H1 (cell line): ENCODE data around the gene ZNF213. TPM values are rescaled to one million over a fixed set of nuclear protein-coding genes. Genes with fewer than 3 reads are reported as not detected.
A peak's percentile ranks its signal among the peaks of the same experiment; 100 is the strongest.

Source experiments
- CTCF ChIA-PET: fragments of 300-600 bp; sonication (Branson Sonifier 250); formaldehyde crosslinking; loops from one replicate; lab custom pipeline; 2021; ENCODE audit not compliant: partially characterized antibody; lab: Charles Lee
- POLR2A ChIA-PET: fragments of 300-600 bp; sonication (Branson Sonifier 250); formaldehyde crosslinking; loops from one replicate; lab custom pipeline; 2021; ENCODE audit warnings: inconsistent platforms; ENCODE audit not compliant: partially characterized antibody; lab: Charles Lee
- DNase-seq, 2 experiments: peaks; one replicate each; pipeline versions ENCODE4 v3.0.0 to v3.0.0-alpha.2; 2010 to 2022; ENCODE audit warnings: low spot score in 2 of 2, low read depth in 1 of 2, mixed read lengths in 1 of 2
- FAIRE-seq: peaks from 2 replicates; lab custom pipeline; 2011; peaks lifted over from hg19 to GRCh38; lab: Jason Lieb, UNC
- H2AFZ ChIP-seq: 2 replicates; pipeline ENCODE4 v1.8.1; 2012; ENCODE audit warnings: low read length, inconsistent platforms
- H2AK5ac ChIP-seq: 2 replicates; pipeline ENCODE4 v1.6.1; 2013; ENCODE audit warnings: low read depth, low read length
- H2BK120ac ChIP-seq: replicated peaks from 2 replicates; pipeline ENCODE3; 2013; ENCODE audit warnings: low read depth, low read length, inconsistent platforms
- H2BK12ac ChIP-seq: 2 replicates; pipeline ENCODE4 v1.6.1; 2013; ENCODE audit warnings: low read depth, low read length
- H2BK15ac ChIP-seq: 2 replicates; pipeline ENCODE4 v1.6.1; 2013; ENCODE audit warnings: low read length
- H2BK20ac ChIP-seq: 2 replicates; pipeline ENCODE4 v1.6.1; 2013; ENCODE audit warnings: low read length
- H2BK5ac ChIP-seq: 2 replicates; pipeline ENCODE4 v1.6.1; 2013; ENCODE audit warnings: low read depth, low read length
- H3K14ac ChIP-seq: 2 replicates; pipeline ENCODE4 v1.6.1; 2013; ENCODE audit warnings: inconsistent platforms; ENCODE audit not compliant: insufficient read length
- H3K18ac ChIP-seq: 2 replicates; pipeline ENCODE4 v1.6.1; 2013; ENCODE audit warnings: low read length; ENCODE audit errors: extremely low read depth
- H3K23ac ChIP-seq: 2 replicates; pipeline ENCODE4 v1.6.1; 2013; ENCODE audit warnings: inconsistent platforms; ENCODE audit not compliant: insufficient read length
- H3K23me2 ChIP-seq: 2 replicates; pipeline ENCODE4 v1.6.1; 2013; ENCODE audit warnings: low read depth, low read length
- H3K27ac ChIP-seq: 2 replicates; pipeline ENCODE4 v1.6.1; 2011; ENCODE audit warnings: low read depth, low read length, inconsistent platforms
- H3K27me3 ChIP-seq, 4 experiments: replicated peaks in 1 of 4; 1 replicate in 1 of 4; 2 replicates in 3 of 4; pipeline versions ENCODE4 v1.6.1 to v1.8.1; 2011 to 2013; ENCODE audit warnings: low read length in 3 of 4, mild to moderate bottlenecking in 3 of 4, inconsistent platforms in 2 of 4, mixed read lengths in 2 of 4, moderate library complexity in 1 of 4; ENCODE audit not compliant: control insufficient read depth in 3 of 4, insufficient read depth in 3 of 4; ENCODE audit errors: extremely low read depth in 1 of 4
- H3K36me3 ChIP-seq, 4 experiments: 2 replicates each; pipeline versions ENCODE4 v1.6.1 to v1.8.1; 2011 to 2013; ENCODE audit warnings: mild to moderate bottlenecking in 4 of 4, low read length in 3 of 4, moderate library complexity in 2 of 4, control low read depth in 1 of 4, inconsistent platforms in 1 of 4; ENCODE audit not compliant: insufficient read depth in 4 of 4, control insufficient read depth in 2 of 4
- H3K4ac ChIP-seq: replicated peaks from 2 replicates; pipeline ENCODE3; 2013; ENCODE audit warnings: low read length, low read depth, mixed read lengths, inconsistent platforms; ENCODE audit not compliant: insufficient read length
- H3K4me1 ChIP-seq, 4 experiments: replicated peaks in 1 of 4; 1 replicate in 1 of 4; 2 replicates in 3 of 4; pipeline versions ENCODE4 v1.6.1 to v1.8.1; 2011 to 2013; ENCODE audit warnings: low read length in 3 of 4, inconsistent platforms in 2 of 4, mixed read lengths in 1 of 4; ENCODE audit not compliant: insufficient read depth in 4 of 4, control insufficient read depth in 3 of 4
- H3K4me2 ChIP-seq, 2 experiments: 2 replicates each; pipeline versions ENCODE4 v1.6.1 to v1.8.1; 2011 to 2013; ENCODE audit warnings: low read depth in 2 of 2, low read length in 2 of 2, control low read depth in 1 of 2, inconsistent platforms in 1 of 2, mild to moderate bottlenecking in 1 of 2; ENCODE audit not compliant: insufficient read depth in 1 of 2
- H3K4me3 ChIP-seq, 4 experiments: fragments of 200-600, 300-600 bp in 1 of 4; sonication (generic), shearing (Covaris generic), sonication (Bioruptor Twin) in 1 of 4; 2 replicates each; pipeline versions ENCODE4 v1.5.1 to v1.8.1; 2011 to 2016; ENCODE audit warnings: low read length in 4 of 4, low read depth in 3 of 4, control low read depth in 2 of 4, inconsistent platforms in 2 of 4, mild to moderate bottlenecking in 2 of 4, mixed read lengths in 1 of 4, moderate library complexity in 1 of 4; ENCODE audit not compliant: insufficient read depth in 2 of 4; ENCODE audit errors: extremely low read depth in 1 of 4
- H3K56ac ChIP-seq: replicated peaks from 2 replicates; pipeline ENCODE3; 2013; ENCODE audit warnings: low read depth, mild to moderate bottlenecking, mixed read lengths, low read length, inconsistent platforms; ENCODE audit not compliant: insufficient read length
- H3K79me1 ChIP-seq: 2 replicates; pipeline ENCODE4 v1.6.1; 2013; ENCODE audit warnings: low read depth, low read length, control low read depth
- H3K79me2 ChIP-seq, 2 experiments: 2 replicates each; pipeline versions ENCODE4 v1.6.1 to v1.8.1; 2012 to 2013; ENCODE audit warnings: low read length in 2 of 2, mild to moderate bottlenecking in 2 of 2, inconsistent platforms in 1 of 2; ENCODE audit not compliant: insufficient read depth in 2 of 2, control insufficient read depth in 1 of 2
- H3K9ac ChIP-seq, 4 experiments: replicated peaks in 1 of 4; 1 replicate in 1 of 4; 2 replicates in 3 of 4; pipeline versions ENCODE4 v1.6.1 to v1.8.1; 2011 to 2013; ENCODE audit warnings: low read depth in 3 of 4, low read length in 3 of 4, control low read depth in 2 of 4, mild to moderate bottlenecking in 2 of 4, moderate library complexity in 2 of 4, inconsistent platforms in 1 of 4; ENCODE audit errors: extremely low read depth in 1 of 4
- H3K9me3 ChIP-seq, 2 experiments: 2 replicates each; pipeline versions ENCODE4 v1.6.1 to v1.8.1; 2012 to 2013; ENCODE audit warnings: mild to moderate bottlenecking in 2 of 2, moderate library complexity in 2 of 2, control low read depth in 1 of 2, inconsistent platforms in 1 of 2, low read depth in 1 of 2, low read length in 1 of 2, mixed read lengths in 1 of 2; ENCODE audit not compliant: insufficient read depth in 2 of 2
- H4K20me1 ChIP-seq, 2 experiments: replicated peaks in 1 of 2; 2 replicates each; pipeline versions ENCODE3 to v1.8.1; 2011 to 2013; ENCODE audit warnings: inconsistent platforms in 2 of 2, low read length in 2 of 2, mild to moderate bottlenecking in 1 of 2; ENCODE audit not compliant: insufficient read depth in 2 of 2, control insufficient read depth in 1 of 2
- H4K5ac ChIP-seq: 2 replicates; pipeline ENCODE4 v1.6.1; 2013; ENCODE audit warnings: low read length, low read depth, mixed read lengths, inconsistent platforms; ENCODE audit not compliant: insufficient read length
- H4K8ac ChIP-seq: 2 replicates; pipeline ENCODE4 v1.8.0; 2013; ENCODE audit warnings: mild to moderate bottlenecking, moderate library complexity, low read length, inconsistent platforms; ENCODE audit not compliant: insufficient read depth; ENCODE audit errors: extremely low read depth
- H4K91ac ChIP-seq: replicated peaks from 2 replicates; pipeline ENCODE3; 2013; ENCODE audit warnings: low read length, mixed read lengths, inconsistent platforms; ENCODE audit not compliant: insufficient read length
- BACH1 ChIP-seq: IDR thresholded peaks from 2 replicates; pipeline ENCODE4 v1.6.1; 2012; ENCODE audit warnings: low read length, improper control_type of control experiment
- BRCA1 ChIP-seq: IDR thresholded peaks from 2 replicates; pipeline ENCODE4 v1.6.1; 2012; ENCODE audit warnings: low read depth, low read length, improper control_type of control experiment
- GTF2F1 ChIP-seq: IDR thresholded peaks from 2 replicates; pipeline ENCODE4 v1.6.1; 2012; ENCODE audit warnings: low read depth, low read length, improper control_type of control experiment, borderline replicate concordance
- HDAC6 ChIP-seq: IDR thresholded peaks from one replicate; pipeline ENCODE4 v1.7.1; 2012; ENCODE audit warnings: low read depth, mild to moderate bottlenecking, inconsistent platforms, low read length, moderate library complexity
- KDM5A ChIP-seq: fragments of 200-600 bp; IDR thresholded peaks from 2 replicates; pipeline ENCODE4 v1.7.1; 2012; ENCODE audit warnings: mild to moderate bottlenecking, low read length, inconsistent platforms, mixed read lengths
- SAP30 ChIP-seq: fragments of 300-600 bp; sonication (generic); IDR thresholded peaks from 2 replicates; pipeline ENCODE4 v1.7.1; 2012; ENCODE audit warnings: low read length, moderate library complexity, mild to moderate bottlenecking, inconsistent platforms; ENCODE audit not compliant: insufficient read depth, insufficient replicate concordance
- SP4 ChIP-seq: IDR thresholded peaks from 2 replicates; pipeline ENCODE4 v1.6.1; 2012; ENCODE audit warnings: low read length, inconsistent platforms
- TCF12 ChIP-seq: IDR thresholded peaks from 2 replicates; pipeline ENCODE4 v1.6.1; 2011; ENCODE audit warnings: low read depth, mild to moderate bottlenecking, low read length
- ZNF274 ChIP-seq: IDR thresholded peaks from 2 replicates; pipeline ENCODE4 v1.7.0; 2012; ENCODE audit warnings: low read length, borderline replicate concordance; ENCODE audit errors: extremely low read depth
- WGBS, 2 experiments: shearing (Covaris generic) in 1 of 2; methylation state at CpG; one replicate each; pipeline versions ENCODE4 v1.1.6 to v1.1.7; 2013 to 2015; ENCODE audit warnings: low lambda C conversion rate in 2 of 2, mixed read lengths in 2 of 2, inconsistent platforms in 1 of 2, low coverage in 1 of 2, missing lambda C conversion rate in 1 of 2; ENCODE audit not compliant: insufficient replicate concordance in 2 of 2, insufficient coverage in 1 of 2, insufficient read length in 1 of 2; ENCODE audit errors: extremely low coverage in 1 of 2, missing lambda C conversion rate in 1 of 2; 5-methylcytosine and 5-hydroxymethylcytosine counted together
- polyA plus RNA-seq, 7 experiments: library from polyadenylated mRNA; depleted of rRNA in 3 of 7; stranded (reverse) in 5 of 7; unstranded in 2 of 7; fragments of >200 nt in 5 of 7; fragments of 200-250 nt in 2 of 7; gene quantifications; 1 replicate in 5 of 7; 2 replicates in 1 of 7; 4 replicates in 1 of 7; pipeline versions ENCODE4 v1.2.1 to v1.2.3, GENCODE V29; 2011 to 2013; ENCODE audit warnings: missing spikeins in 2 of 7, mixed read lengths in 2 of 7
- total RNA-seq: library from RNA; stranded (reverse); fragmentation: NEBNext Ultra II Directional; extraction: Animal tissue kit (Norgen Biotek cat#: 25700); gene quantifications from 2 replicates; pipeline ENCODE4 v1.2.1, GENCODE V29; 2021
- TF ChIP-seq, protein P1 (sequence below), 3 experiments: IDR thresholded peaks; 1 replicate in 2 of 3; 2 replicates in 1 of 3; pipeline versions ENCODE4 v1.5.1 to v1.6.1; 2011; ENCODE audit warnings: low read length in 3 of 3, mild to moderate bottlenecking in 3 of 3, inconsistent platforms in 2 of 3, low read depth in 1 of 3, moderate library complexity in 1 of 3; ENCODE audit not compliant: insufficient read depth in 1 of 3; ENCODE audit errors: control extremely low read depth in 1 of 3
- TF ChIP-seq, protein P2 (sequence below): IDR thresholded peaks from 2 replicates; pipeline ENCODE4 v1.6.1; 2011; ENCODE audit warnings: low read length, improper control_type of control experiment

Gene ZNF213
- total and polyA plus RNA-seq, 2 of the 8 experiments (the other 6 are each of a cell fraction or from before 2014, with no cell fraction given): 1.6 to 6.9 TPM

DNA sequence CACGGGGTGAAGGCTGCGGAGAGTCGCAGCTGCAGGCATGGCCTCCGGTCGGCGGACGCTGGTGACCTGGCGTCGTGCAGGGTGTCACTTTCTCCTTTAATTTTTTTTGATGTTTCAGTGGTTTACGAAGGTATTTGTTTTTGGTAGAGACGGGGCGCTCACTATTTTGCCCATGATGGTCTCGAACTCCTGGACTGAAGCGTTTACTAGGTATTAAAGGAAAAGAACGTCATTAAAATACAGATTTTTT lies 17.1 kb downstream of the ZNF213 start:
- Histone ChIP-seq H2BK5ac (no peak overlapping the region), H3K36me3 (no peaks in the 10 kb centered on the region), H2AFZ (no peak overlapping the region), H4K91ac (no peak overlapping the region), H4K5ac (no peak overlapping the region), H3K27ac (no peak overlapping the region), H3K79me1 (no peaks in the 10 kb centered on the region), H2BK20ac (no peak overlapping the region), H3K9me3 (no peaks in the 10 kb centered on the region), H3K4me2 (peak overlapping the region; percentile 70 to 73), H3K4me1 (peaks cover 0 to 5% (median 3%) of the 10 kb centered on the region in 4 experiments; a peak in 4 of 7 replicates), H3K4me3 (peak overlapping the region; percentile 57 to 72 (median 70)), H3K56ac (no peak overlapping the region), H2BK12ac (no peak overlapping the region), H3K4ac (no peak overlapping the region), H3K9ac (no peak overlapping the region), H3K27me3 (peaks cover 0 to 18% (median 12%) of the 10 kb centered on the region in 4 experiments; a peak in 5 of 7 replicates), H3K79me2 (no peaks in the 10 kb centered on the region), H4K8ac (no peak overlapping the region), H2BK15ac (no peak overlapping the region), H2BK120ac (no peak overlapping the region), H3K18ac (no peak overlapping the region), H4K20me1 (peaks cover 0 to 2% of the 10 kb centered on the region in 2 experiments), H2AK5ac (no peak overlapping the region), H3K23me2 (peaks cover 12% of the 10 kb centered on the region; the same call in 1 of the 2 replicates), H3K23ac (no peak overlapping the region), H3K14ac (no peak overlapping the region)
- POLR2A ChIA-PET: interaction anchor here (0.9 to 8.6 kb wide), 6 partner anchors 17 to 82 kb away, joined by 3 to 69 read pairs (median 3); partner anchors contain the start of genes ZNF200, ZNF213 and ZSCAN10
- FAIRE-seq (no peak), DNase-seq (no peak)
- 21% methylated on average over 15 of the region's 15 CpGs; no CpG with 5 or more reads in 1 of the 2 experiments for WGBS, 2 experiments
- CTCF ChIA-PET: interaction anchor here (0.6 to 10.9 kb wide), 10 partner anchors 11 to 113 kb away, joined by 3 to 174 read pairs (median 4); partner anchors contain the start of gene ZNF213
- TF ChIP-seq HDAC6 (no peak), SAP30 (no peak), SP4 (no peak), TCF12 (no peak), GTF2F1 (no peak), BACH1 (no peak), KDM5A (no peak), BRCA1 (no peak), ZNF274 (no peak)
- TF ChIP-seq, protein P1, sequence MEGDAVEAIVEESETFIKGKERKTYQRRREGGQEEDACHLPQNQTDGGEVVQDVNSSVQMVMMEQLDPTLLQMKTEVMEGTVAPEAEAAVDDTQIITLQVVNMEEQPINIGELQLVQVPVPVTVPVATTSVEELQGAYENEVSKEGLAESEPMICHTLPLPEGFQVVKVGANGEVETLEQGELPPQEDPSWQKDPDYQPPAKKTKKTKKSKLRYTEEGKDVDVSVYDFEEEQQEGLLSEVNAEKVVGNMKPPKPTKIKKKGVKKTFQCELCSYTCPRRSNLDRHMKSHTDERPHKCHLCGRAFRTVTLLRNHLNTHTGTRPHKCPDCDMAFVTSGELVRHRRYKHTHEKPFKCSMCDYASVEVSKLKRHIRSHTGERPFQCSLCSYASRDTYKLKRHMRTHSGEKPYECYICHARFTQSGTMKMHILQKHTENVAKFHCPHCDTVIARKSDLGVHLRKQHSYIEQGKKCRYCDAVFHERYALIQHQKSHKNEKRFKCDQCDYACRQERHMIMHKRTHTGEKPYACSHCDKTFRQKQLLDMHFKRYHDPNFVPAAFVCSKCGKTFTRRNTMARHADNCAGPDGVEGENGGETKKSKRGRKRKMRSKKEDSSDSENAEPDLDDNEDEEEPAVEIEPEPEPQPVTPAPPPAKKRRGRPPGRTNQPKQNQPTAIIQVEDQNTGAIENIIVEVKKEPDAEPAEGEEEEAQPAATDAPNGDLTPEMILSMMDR (IDR thresholded peaks at IDR 0.05; ENCODE audit: control extremely low read depth in 1 of 3, insufficient read depth in 1 of 3, low read depth in 1 of 3, low read length in 3 of 3): no peak
- TF ChIP-seq, protein P2, sequence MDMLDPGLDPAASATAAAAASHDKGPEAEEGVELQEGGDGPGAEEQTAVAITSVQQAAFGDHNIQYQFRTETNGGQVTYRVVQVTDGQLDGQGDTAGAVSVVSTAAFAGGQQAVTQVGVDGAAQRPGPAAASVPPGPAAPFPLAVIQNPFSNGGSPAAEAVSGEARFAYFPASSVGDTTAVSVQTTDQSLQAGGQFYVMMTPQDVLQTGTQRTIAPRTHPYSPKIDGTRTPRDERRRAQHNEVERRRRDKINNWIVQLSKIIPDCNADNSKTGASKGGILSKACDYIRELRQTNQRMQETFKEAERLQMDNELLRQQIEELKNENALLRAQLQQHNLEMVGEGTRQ: no peak
